Endothelial cell of umbilical vein (primary cell): ENCODE results near the gene CHN2. TPM values are rescaled to one million over a fixed set of nuclear protein-coding genes. Genes with fewer than 3 reads are reported as not detected.

Experiments used
- BruUV-seq: library from RNA; stranded (reverse); fragments of 400-500 nt; replicated peaks from 2 replicates; lab custom pipeline; 2021; lab: Mats Ljungman, UMichigan
- CTCF ChIA-PET: fragments of 300-600, 350-600 bp; sonication (Branson Sonifier 250); formaldehyde crosslinking; loops from one replicate; lab custom pipeline; 2021; ENCODE audit warnings: antibody characterized with exemption, inconsistent platforms; lab: Charles Lee
- POLR2A ChIA-PET: fragments of 300-600, 350-600 bp; sonication (Branson Sonifier 250); formaldehyde crosslinking; loops from one replicate; lab custom pipeline; 2021; ENCODE audit warnings: antibody characterized with exemption, inconsistent platforms; lab: Charles Lee
- DNase-seq: peaks from one replicate; pipeline ENCODE4 v3.0.0-alpha.2; 2011; ENCODE audit warnings: low read depth, low spot score
- FAIRE-seq: peaks from 2 replicates; lab custom pipeline; 2011; peaks lifted over from hg19 to GRCh38; lab: Jason Lieb, UNC
- H2AFZ ChIP-seq: 2 replicates; pipeline ENCODE4 v1.6.0; 2012; ENCODE audit warnings: low read depth, low read length, control low read depth, inconsistent platforms
- H3K27ac ChIP-seq: 2 replicates; pipeline ENCODE4 v1.5.1; 2011; ENCODE audit warnings: low read depth, mild to moderate bottlenecking, control low read depth, low read length, moderate library complexity; ENCODE audit not compliant: insufficient read depth
- H3K27me3 ChIP-seq, 2 experiments: 2 replicates each; pipeline versions ENCODE4 v1.6.0 to v1.6.1; 2011; ENCODE audit warnings: low read length in 2 of 2, mixed read lengths in 1 of 2; ENCODE audit not compliant: control insufficient read depth in 2 of 2, insufficient read depth in 2 of 2
- H3K36me3 ChIP-seq, 2 experiments: 2 replicates in 1 of 2; 3 replicates in 1 of 2; pipeline ENCODE4 v1.5.1; 2011; ENCODE audit warnings: low read length in 2 of 2, mild to moderate bottlenecking in 1 of 2, moderate library complexity in 1 of 2; ENCODE audit not compliant: control insufficient read depth in 2 of 2, insufficient read depth in 2 of 2; ENCODE audit errors: extremely low read depth in 1 of 2
- H3K4me1 ChIP-seq: 3 replicates; pipeline ENCODE4 v1.5.1; 2011; ENCODE audit warnings: mild to moderate bottlenecking, low read length; ENCODE audit not compliant: control insufficient read depth, insufficient read depth; ENCODE audit errors: extremely low read depth
- H3K4me2 ChIP-seq: 2 replicates; pipeline ENCODE4 v1.6.1; 2011; ENCODE audit warnings: low read length, control low read depth, mixed read lengths; ENCODE audit not compliant: insufficient read depth
- H3K4me3 ChIP-seq, 3 experiments: fragments of 200-600 bp in 1 of 3; sonication (generic), shearing (Covaris generic) in 1 of 3; replicated peaks in 1 of 3; 2 replicates each; pipeline ENCODE4 v1.5.1; 2011 to 2016; ENCODE audit warnings: control low read depth in 3 of 3, low read length in 3 of 3, mild to moderate bottlenecking in 2 of 3, inconsistent platforms in 1 of 3, low read depth in 1 of 3, moderate library complexity in 1 of 3; ENCODE audit not compliant: insufficient read depth in 1 of 3
- H3K79me2 ChIP-seq: 2 replicates; pipeline ENCODE4 v1.6.0; 2012; ENCODE audit warnings: low read length, inconsistent platforms; ENCODE audit not compliant: control insufficient read depth, insufficient read depth
- H3K9ac ChIP-seq: replicated peaks from 2 replicates; pipeline ENCODE3; 2011; ENCODE audit warnings: low read length, control low read depth; ENCODE audit not compliant: insufficient read depth; ENCODE audit errors: extremely low read depth
- H3K9me1 ChIP-seq: replicated peaks from 3 replicates; pipeline ENCODE4 v1.6.0; 2011; ENCODE audit warnings: mild to moderate bottlenecking, low read length; ENCODE audit not compliant: control insufficient read depth, insufficient read depth; ENCODE audit errors: extremely low read depth
- H3K9me3 ChIP-seq: replicated peaks from 2 replicates; pipeline ENCODE4 v1.5.1; 2012; ENCODE audit warnings: low read length, inconsistent platforms; ENCODE audit not compliant: control insufficient read depth, insufficient read depth
- H4K20me1 ChIP-seq: replicated peaks from 2 replicates; pipeline ENCODE3; 2011; ENCODE audit warnings: mild to moderate bottlenecking, low read length; ENCODE audit not compliant: control insufficient read depth, insufficient read depth; ENCODE audit errors: extremely low read depth
- CTCF ChIP-seq, 2 donors: IDR thresholded peaks; 1 replicate in 1 of 2; 2 replicates in 1 of 2; pipeline ENCODE4 v1.5.1; 2011; ENCODE audit warnings: low read length in 2 of 2, mild to moderate bottlenecking in 2 of 2, moderate library complexity in 2 of 2, control low read depth in 1 of 2, inconsistent platforms in 1 of 2, low read depth in 1 of 2; ENCODE audit not compliant: insufficient read depth in 1 of 2; ENCODE audit errors: extremely low read depth in 1 of 2
- EZH2 ChIP-seq: IDR thresholded peaks from 2 replicates; pipeline ENCODE4 v1.6.1; 2012; ENCODE audit warnings: borderline replicate concordance, low read depth, mild to moderate bottlenecking, moderate library complexity, low read length, inconsistent platforms; ENCODE audit not compliant: severe bottlenecking
- GATA2 ChIP-seq: IDR thresholded peaks from 2 replicates; pipeline ENCODE4 v1.7.0; 2011; ENCODE audit warnings: low read depth, mild to moderate bottlenecking, moderate library complexity, mixed read lengths, low read length; ENCODE audit not compliant: insufficient read length, insufficient read depth
- JUN ChIP-seq: IDR thresholded peaks from 2 replicates; pipeline ENCODE4 v1.6.1; 2011; ENCODE audit warnings: borderline replicate concordance, low read depth; ENCODE audit not compliant: insufficient read length, insufficient read depth
- MAX ChIP-seq: IDR thresholded peaks from 2 replicates; pipeline ENCODE4 v1.6.1; 2011; ENCODE audit not compliant: insufficient read depth, insufficient read length
- MYC ChIP-seq: IDR thresholded peaks from one replicate; pipeline ENCODE4 v1.6.1; 2011; ENCODE audit warnings: mild to moderate bottlenecking, low read depth, low read length
- POLR2A ChIP-seq: IDR thresholded peaks from 2 replicates; pipeline ENCODE4 v1.6.1; 2012; ENCODE audit warnings: low read depth, mild to moderate bottlenecking, control low read depth, low read length
- POLR2AphosphoS5 ChIP-seq: IDR thresholded peaks from 2 replicates; pipeline ENCODE4 v1.6.1; 2012; ENCODE audit warnings: low read depth, mild to moderate bottlenecking, control low read depth, low read length, moderate library complexity; ENCODE audit not compliant: insufficient read depth
- dilution Hi-C: fragments of 300-500 bp; cut with MboI; formaldehyde crosslinking; loops from one replicate; pipeline ENCODE4 v1.15.0; 2019; ENCODE audit warnings: low sequenced_read_pairs; ENCODE audit not compliant: extremely low pct_ligation_motif_present
- intact Hi-C: fragments of 100-400 bp; cut with micrococcal nuclease; formaldehyde crosslinking; loops from one replicate; pipeline ENCODE4 v1.10.0; 2022
- polyA plus RNA-seq, 4 experiments: library from polyadenylated mRNA; depleted of rRNA in 3 of 4; stranded (reverse) in 3 of 4; unstranded in 1 of 4; fragments of >200 nt; gene quantifications; 2 replicates each; pipeline versions ENCODE4 v1.2.1 to v1.2.3, GENCODE V29; 2011 to 2012; ENCODE audit warnings: missing spikeins in 1 of 4
- total RNA-seq: library from RNA; stranded (reverse); gene quantifications from 2 replicates; pipeline ENCODE4 v1.2.3, GENCODE V29; 2021

CHN2 gene
- total and polyA plus RNA-seq, 2 donors (not counting 3 experiments of a cell fraction or from before 2014, with no cell fraction given), result 1.4 to 5.0 TPM

- no peaks in the 10 kb centered on the region for H3K9me1 ChIP-seq
- intact Hi-C loops, result loop anchor here (10.0 kb wide), 2 partner anchors 207 to 243 kb away; no protein-coding TSS in a partner anchor
- no peak overlapping the region for H3K4me3 ChIP-seq
- dilution Hi-C loops, result no loop called here
- H3K79me2 ChIP-seq, result no peaks in the 10 kb centered on the region
- no peak overlapping the region for H3K4me2 ChIP-seq
- no peaks in the 10 kb centered on the region for H3K4me1 ChIP-seq
- H2AFZ ChIP-seq, result no peak overlapping the region
- no peaks in the 10 kb centered on the region for H3K27me3 ChIP-seq
- DNase-seq (no peak), FAIRE-seq (no peak)
- H3K27ac ChIP-seq, result no peak overlapping the region
- no peaks in the 10 kb centered on the region for H3K9me3 ChIP-seq
- TF ChIP-seq GATA2 (no peak), EZH2 (no peak), POLR2AphosphoS5 (no peak), JUN (no peak), MAX (no peak), CTCF (IDR thresholded peaks at IDR 0.05; ENCODE audit: extremely low read depth in 1 of 2, insufficient read depth in 1 of 2, low read depth in 1 of 2, low read length in 2 of 2) (no peak), POLR2A (no peak), MYC (no peak)
- CTCF ChIA-PET, result interaction anchor here (1.2 kb wide), 1 partner anchor 128 kb away, joined by 3 read pairs; no protein-coding TSS in a partner anchor
- BruUV-seq, result no TSS peak
- no peaks in the 10 kb centered on the region for H3K36me3 ChIP-seq
- POLR2A ChIA-PET, result no interaction called here
- no peaks in the 10 kb centered on the region for H4K20me1 ChIP-seq
- no peak overlapping the region for H3K9ac ChIP-seq
These were observed 287.5 kb downstream of the CHN2 start for GRCh38 chr7:29482056-29482455.
